HG03103 (cell line): ENCODE results near the gene SORCS2.

Experiments used
- ATAC-seq: cut with Tn5 transposase; IDR thresholded peaks from one replicate; pipeline ENCODE4 v1.9.1; 2021; ENCODE audit warnings: low read depth; ENCODE audit not compliant: unreplicated experiment

Gene SORCS2

DNA sequence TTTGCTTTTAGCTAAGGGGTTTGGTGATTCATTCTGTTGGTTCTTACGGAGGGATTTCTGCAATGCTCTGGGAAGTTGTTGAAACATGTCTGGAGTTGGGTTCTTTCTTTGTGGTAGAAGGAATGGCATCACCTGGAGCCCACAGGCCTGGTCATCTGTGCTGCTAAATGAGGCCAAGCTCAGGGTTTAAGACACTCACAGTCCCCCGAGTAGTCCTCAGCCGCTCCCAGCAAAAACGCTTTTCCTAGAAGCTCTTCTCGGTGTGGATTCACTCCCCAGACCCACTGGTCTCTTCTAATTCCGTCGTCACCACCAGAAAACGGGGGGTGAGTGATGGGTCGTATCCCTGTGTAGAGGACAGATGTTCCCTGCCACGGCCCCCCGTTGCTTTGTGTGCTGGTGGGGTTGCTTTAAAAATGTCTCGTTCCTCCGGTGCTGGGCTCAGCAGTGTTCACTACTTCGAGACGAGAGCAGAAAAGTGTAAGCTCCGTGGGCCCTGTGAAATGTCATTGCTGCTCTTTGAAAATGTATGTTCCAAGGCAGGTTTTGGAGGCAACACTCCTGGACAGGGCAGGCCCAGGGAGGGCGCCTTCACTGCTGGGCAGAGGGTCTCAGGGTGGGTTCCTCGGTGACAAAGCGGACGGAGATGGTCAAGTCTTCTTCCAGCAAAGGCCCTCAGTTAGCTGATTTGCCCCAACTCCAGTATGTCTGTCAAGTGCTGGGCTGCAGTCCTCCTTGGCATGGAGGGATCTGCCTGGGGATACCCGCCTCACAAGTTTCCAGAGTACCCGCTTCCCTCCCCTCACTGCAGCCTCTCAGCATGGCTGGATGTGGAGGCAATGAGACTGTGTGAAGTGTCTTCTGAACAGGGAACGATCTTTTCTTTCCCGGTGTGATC is 205.1 kb downstream of the SORCS2 start:
- ATAC-seq: no peak

DNA sequence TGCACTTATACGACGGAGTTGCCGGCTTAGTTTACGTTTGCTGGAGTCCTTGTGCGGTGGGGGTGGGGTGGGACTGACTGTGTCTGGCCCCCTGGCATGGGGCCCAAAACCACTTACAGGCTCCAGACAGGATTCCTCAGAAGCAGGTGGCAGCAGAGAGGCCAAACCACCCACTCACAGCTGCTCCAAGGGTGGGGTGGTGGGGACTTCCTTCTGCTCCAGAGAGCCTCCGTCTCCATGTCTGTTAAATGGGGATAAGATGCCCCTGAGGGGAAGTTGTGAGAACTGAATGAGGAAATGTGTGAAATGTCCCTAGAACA is 205.7 kb downstream of the SORCS2 start:
- no peak for ATAC-seq

DNA sequence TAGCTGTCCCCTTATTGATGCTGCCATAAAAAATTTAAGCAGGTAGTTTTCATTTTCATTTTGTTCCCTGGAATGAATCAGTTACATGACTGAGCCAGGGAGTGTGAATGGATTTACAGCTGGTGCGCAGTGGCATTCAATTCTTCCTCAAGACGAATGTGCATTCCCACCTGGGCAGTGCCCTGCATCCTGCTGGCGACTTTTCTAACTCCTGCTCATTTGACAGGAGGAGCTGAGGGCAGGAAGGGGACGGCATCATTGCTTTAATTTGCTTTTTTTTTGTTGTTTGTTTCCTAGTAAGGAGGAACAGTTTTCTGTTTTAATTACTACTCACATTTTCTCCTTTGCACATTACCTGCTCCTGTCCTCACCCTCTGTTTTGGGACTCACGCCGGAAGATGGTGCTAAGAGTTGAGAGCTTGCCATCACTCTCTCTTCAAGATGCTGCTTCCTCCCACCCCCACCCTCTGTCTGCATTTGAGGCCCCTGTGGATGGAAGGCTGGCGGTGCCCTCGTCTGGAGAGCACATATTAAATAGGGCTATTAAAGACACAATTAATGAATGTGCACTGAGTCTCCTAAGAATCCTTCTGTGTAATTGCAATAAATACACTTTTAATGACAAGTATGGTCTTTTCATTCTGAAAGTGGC is 206.6 kb downstream of the SORCS2 start:
- ATAC-seq: no peak

DNA sequence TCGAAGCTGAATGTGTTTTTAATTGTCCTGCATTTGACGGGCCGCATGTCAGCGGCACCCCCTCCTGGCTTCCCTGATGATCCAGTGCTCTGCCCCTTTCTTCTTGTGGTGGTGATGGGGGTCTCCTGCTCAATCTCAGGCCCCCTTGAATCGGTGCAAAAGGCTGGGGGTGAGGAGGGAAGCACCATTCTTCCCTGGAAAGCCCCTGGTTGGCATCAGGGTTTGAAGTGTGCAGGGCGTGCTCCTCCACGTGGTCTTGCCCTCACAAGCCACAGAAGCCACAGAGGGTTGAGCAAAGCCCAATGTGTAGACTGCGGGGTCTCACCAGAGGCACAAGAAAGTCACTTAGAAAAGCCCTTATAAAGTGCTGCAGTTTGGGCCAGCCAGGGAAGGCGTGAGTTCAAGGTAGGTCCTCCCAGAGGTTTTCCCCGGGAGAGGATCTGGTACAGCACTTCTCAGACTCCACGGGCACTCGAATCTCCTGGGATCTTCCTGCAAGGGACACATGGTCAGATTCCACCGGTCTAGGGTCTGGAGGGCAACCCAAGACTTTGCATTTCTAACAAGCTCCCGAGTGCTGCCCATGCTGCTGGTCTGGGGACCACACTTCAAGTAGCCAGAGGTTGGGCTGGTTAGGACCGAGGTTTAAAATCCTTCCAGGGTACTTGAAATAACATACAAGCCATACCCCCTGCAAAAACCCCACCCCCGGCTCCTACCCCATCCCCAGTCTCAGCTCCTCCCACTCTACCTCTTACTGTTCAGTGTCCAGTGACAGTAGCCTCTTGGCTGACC is 207.3 kb downstream of the SORCS2 start:
- ATAC-seq: no peak

DNA sequence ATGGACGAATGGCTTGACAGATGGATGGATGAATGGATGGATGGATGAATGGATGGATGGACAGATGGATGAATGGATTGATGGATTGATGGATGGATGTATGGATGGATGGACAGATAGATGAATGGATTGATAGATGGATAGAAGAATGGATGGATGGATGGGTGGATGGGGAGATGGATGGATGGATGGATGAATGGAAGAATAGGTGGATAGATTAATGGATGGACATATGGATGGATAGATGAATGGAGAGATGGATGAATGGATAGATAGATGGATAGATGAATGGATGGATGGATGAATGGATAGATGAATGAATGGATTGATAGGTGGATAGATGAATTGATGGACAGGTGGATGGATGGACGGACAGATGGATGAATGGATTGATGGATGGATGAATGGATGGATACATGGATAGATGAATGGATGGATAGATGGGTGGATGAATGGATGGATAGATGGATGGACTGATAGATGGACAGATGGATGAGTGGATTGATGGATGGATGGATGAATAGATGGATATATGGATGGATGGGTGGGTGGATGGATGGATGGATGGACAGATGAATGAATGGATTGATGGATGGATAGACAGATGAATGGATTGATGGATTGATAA is 208.4 kb downstream of the SORCS2 start:
- no peak for ATAC-seq

DNA sequence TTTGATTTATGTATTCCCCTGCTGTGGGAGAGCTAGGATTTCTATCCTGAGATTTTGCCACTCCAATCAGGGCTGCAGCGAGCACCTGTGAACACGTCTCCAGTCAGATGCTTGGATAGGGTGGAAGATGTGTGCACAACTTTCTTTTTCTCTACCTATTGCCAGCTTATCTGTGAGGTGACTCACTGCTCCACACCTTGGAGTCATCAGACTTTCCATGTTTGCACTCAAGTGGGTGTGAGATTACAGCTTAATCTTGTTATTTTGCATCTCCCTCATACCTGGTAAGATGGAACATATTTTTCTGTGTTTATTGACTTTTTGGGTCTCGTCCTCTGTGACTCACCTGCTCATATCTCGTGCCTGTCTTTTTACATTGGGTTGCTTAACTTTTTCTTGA is 210.2 kb downstream of the SORCS2 start:
- ATAC-seq: no peak

DNA sequence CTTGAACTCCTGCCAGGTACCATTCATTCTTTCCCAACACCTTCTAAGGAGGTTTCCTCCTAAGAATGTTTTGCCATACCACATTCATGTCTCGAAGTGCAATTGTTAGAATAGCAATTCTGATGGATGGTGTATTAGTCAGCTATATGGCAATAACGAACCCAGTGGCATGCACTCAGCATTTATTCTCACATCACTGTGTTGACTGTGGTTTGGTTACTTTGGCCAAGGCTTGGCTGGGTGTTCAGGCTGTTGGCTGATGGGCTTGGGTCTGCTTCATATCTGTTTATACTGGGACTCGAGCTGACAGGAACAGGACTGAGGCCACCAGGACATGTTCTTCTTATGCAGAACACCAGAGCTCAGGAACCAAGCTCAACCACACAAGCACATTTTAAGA is 210.7 kb downstream of the SORCS2 start:
- no peak for ATAC-seq

DNA sequence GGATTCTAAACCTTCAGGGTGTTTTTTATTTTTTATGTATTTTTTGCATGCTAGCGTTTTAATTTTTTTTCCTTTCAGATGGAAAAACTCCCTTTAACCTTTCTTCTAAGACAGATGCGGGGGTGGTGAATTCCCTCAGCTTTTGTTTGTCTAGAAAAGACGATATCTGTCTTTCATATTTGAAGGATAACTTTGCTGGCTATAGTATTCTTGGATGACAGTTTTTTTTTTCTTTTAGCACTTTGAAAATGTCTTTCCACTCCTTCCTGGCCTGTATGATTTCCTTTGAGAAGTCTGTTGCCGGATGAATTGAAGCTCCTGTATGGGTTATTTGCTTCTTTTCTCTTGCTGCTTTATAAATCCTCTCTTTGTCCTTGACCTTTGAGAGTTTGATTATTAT is 215.8 kb downstream of the SORCS2 start:
- no peak for ATAC-seq

DNA sequence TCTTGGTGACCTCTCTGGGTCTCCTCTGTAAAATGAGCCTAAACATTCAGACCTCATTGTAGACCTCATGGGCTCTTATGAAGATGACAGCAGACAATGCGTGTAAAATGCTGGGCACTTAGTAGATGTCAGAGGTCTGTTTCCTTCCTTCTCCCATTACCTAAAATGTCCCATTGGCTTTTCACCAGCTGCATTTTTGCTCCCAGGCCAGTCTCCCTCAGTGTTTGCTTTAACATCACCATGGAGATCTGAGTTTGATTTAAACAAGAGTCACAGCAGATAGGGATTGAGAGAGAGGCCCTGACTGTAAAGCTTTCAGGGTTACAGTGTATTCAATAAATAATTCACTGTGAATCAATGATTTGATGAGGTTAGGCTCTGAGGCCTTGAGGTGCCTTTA is 218.1 kb downstream of the SORCS2 start:
- no peak for ATAC-seq

DNA sequence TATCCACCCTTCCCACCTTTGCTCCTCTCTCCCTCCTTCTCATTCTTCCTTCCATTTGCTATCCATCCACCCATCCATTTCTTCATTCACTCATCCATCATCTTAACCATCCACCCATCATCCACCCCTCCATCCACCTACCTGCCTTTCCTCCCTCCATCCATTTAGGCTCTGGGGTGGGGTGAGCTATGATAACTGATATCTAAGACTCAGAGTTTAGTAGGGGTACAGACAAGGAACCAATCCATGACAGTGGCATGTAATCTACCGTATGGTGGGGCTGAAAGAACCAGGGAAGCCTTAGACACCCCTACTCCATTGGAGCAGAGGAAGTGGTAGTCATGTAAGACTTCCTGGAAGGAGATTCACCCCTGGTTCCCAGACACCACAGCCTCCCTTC is 219.2 kb downstream of the SORCS2 start:
- no peak for ATAC-seq

DNA sequence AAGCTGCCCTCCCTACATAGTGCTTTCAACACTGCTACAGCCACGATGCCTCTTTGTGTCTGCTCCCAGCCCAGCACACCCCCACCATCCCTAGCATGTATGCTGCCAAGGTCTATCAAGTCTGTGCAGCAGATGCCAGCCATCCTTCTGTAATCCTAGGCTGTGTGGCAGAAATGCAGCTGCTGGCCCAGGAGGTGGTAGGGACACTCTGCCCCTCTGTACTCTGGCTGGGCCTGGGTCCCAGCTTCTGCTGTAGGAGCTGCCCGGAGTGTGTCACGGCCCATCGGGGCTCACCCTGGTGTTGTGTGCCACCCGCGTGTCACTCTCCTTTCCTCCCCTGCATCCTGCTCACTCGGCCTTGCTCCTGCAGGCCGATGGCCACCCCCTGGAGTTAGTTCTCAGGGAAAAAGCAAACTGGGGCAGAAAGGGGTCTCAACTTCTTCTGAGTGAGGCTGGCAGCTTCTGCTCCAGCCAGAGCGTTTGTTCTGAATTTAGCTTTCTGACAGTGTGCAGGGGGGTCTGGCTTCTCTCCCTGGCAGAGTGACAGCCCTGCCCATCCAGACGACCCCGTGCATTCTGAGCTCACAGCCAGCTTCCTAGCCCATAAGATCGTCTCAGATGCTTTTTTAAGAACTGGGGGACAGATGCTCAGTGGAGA is 219.7 kb downstream of the SORCS2 start:
- ATAC-seq: no peak

DNA sequence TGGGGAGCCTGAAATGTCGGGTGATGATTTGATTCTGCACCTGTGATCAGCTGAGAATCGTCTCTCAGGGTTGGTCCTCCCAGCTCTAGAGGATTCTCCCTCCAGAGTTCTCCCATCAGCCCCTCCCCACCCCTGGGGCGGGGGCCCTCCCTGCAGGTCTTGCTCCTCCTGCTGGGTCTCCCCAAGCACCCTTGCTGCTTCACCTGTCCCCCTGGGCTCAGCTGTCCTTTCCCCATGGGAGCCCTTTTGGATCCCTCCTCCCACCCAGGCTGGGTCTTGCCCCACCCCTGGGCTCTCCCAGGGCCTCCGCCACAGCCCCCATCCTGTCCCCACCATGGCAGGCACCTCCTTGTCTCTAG is 220.2 kb downstream of the SORCS2 start:
- ATAC-seq: no peak

DNA sequence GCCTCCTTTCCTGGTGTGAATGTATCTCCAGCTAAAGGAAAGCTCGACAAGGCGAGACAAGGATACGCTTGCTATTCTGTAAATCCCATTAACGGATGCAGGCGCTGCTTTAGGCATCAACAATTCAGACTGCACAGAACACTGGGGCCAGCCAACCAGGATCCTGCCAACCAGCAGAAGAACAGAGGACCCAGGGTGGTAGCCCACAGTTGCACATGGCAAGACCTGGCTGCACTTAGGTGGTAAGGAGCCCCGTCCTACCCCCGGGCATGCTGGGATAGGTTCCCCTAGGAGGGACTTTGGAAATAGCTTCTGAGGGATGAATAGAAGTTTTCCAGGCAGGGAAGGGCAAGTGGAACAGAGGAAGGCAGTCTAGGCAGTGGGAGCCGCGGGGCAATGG is 221.7 kb downstream of the SORCS2 start:
- ATAC-seq: no peak

DNA sequence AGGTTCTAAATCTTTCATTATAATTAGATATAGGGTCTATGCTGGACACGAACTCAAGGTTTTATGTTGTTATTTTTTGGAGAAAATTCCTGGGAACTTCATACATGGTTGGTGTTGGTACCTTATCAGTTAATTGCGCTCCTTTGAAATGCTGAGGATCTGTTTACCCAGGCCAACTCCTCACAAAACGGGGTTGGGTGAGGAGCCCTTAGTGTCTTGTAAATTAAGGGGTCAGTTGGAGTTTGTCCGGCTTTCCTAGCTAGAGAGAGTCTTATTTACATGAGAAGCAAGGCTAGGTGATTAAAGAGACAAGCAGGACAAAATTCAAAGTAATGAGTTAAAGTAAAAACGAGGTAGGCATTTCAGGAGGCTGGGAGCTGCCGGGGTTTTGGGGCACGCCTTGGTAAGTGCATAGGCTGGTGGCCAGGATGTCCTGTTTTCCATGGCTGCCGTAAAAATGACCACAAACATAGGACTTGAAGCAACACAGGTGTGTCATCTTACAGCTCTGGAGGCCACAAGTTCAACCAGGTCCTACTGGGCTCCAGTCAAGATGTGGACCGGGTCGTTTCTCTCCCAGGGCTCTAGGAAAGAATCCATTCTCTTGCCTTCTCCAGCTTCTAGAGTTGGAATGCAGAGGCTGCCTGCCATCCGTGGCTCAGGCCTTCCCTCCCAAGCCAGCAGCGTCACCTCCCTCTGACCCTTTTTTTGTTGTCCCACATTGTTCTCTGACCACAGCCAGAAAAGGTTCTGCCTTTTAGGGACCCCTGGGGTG is 222.6 kb downstream of the SORCS2 start:
- ATAC-seq: no peak

DNA sequence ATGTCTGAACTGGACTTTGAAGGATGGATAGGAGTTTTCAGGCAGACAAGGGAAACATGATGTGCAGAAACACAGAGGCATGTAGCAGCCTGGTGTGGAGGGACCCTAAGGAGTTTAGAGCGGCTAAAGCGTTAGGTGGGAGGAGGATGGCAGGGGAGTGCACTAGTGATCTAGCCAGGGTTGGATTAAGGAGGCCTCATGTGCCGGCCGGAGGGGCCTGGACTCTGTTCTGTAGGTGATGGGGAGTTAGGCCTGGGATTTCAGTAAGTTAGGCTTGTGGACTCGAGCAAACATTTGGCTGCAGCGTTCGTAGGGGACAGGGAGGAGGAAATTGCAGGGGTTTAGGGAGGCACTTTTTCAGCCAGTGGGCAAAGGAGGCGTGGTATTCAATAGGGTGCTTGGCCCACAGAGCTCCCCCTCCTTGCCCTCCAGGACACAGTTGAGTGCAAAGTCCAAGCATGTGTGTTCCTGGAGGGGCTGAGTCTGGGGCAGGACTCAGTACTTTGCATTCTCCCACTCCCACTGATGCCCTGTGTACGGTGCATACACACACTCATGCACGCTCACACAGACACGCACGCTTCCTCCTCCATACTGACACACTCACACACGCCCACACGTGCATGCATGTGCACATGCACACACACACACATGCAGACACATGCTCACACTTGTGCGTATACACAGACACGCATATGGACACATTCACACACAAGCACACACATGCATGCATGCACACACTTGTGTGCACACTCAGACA is 223.8 kb downstream of the SORCS2 start:
- no peak for ATAC-seq

DNA sequence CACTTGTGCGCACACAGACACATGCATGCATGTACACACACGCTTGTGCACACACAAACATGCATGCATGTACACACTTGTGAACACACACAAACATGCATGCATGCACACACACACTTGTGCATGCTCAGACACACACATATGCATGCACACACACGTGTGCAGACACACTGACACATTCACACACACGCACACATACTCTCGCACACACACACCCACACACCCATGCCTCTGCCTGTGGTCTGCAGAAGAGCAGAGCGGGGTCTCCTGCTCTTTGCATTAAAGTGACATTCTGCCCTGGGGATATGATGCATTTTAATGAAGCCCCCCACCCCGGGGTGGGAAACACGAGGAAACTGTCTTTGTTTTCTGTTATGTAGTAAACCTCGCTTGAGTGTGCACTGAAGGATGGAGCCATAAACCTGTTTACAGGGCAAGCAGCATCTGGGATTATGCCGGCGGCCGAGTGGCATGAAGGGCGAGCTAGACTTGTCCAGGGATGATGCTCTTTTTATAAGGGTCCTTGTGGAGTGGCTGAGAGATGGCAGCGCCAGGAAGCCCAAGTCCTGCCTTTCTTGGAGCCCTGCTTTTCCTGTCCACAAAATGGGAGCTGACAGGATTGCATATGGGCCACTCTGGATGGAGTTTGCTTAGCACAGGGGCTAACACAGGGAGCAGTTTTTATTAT is 224.6 kb downstream of the SORCS2 start:
- no peak for ATAC-seq

DNA sequence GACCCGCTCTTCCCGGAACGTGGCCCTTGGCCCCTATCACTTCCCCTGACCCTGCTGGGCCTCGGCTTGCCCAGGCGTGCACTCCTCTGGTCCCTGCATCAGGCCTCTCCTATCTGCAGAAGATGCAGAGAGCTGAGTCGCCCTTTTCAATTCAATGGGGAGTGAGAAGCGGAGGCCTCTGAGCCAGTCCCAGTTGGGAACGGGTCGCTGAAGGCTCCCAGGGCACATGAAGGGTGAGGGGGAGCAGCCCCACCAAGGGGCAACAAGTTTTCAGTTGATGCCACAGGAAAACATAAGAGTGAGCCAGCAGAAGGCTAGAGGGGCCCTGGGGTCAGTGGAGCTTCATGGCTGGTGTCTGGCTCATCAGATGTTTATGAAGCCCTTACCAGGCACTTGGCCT is 225.3 kb downstream of the SORCS2 start:
- no peak for ATAC-seq

DNA sequence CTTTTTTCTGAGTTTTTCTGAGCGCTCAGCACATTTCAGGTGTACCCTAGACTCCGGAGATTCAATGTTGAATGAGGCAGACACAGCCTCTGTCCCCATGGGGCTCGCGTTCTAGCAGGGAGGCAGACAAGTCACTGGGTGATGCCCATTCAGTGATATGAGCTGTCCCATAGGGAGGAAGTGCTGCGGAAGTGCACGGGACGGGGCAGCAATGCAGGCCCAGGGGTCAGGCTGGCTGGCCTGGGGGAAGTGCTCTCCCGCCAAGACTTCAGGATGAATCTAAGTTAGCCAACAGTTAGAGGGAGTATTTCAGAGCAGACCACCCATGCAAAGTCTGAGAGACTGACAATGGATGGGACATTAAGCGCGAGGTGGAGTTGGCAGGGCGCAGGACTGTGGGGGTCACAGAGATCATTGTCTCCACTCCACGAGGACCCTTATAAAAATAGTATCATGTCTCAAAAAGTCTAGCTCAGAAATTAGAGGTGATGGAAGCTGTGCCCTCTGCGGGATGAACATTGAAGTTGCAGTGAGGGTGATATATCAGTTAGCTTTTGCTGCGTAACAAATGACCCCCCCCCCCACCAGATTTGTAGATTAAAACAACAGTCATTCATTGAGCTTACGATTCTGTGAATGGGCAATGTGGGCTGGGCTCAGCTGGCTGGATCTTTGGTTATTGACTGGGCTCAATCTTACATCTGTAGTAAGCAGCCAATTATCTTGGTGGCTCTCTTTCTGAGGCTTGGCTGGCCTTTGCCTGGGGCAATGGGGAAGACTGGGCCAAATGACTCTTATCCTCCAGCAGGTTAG is 226.0 kb downstream of the SORCS2 start:
- no peak for ATAC-seq
